Tibial nerve (tissue), 4 donors: Measurements from ENCODE around the gene DDX1. TPM values are rescaled to one million over a fixed set of nuclear protein-coding genes. Genes with fewer than 3 reads are reported as not detected.

Source experiments
- DNase-seq, 2 donors: peaks; one replicate each; pipeline ENCODE4 v3.0.0-alpha.2; 2019; ENCODE audit warnings: low spot score in 2 of 2
- H3K27ac ChIP-seq, 4 donors: fragments of 200-600 bp; sonication (generic) in 3 of 4; one replicate each; pipeline ENCODE4 v1.5.1; 2017 to 2019; ENCODE audit warnings: mild to moderate bottlenecking in 1 of 4
- H3K27me3 ChIP-seq, 2 donors: fragments of 200-600 bp; sonication (generic) in 1 of 2; one replicate each; pipeline versions ENCODE4 v1.5.1 to v1.6.0; 2017 to 2019
- H3K36me3 ChIP-seq, 3 donors: fragments of 200-600 bp; sonication (generic); one replicate each; pipeline ENCODE4 v1.5.1; 2018 to 2019
- H3K4me1 ChIP-seq, 4 donors: fragments of 200-600 bp; sonication (generic) in 3 of 4; one replicate each; pipeline ENCODE4 v1.5.1; 2017 to 2019
- H3K4me3 ChIP-seq, 4 donors: fragments of 200-600 bp; sonication (generic) in 3 of 4; one replicate each; pipeline ENCODE4 v1.5.1; 2017 to 2019; ENCODE audit warnings: mild to moderate bottlenecking in 1 of 4, moderate library complexity in 1 of 4
- H3K9me3 ChIP-seq, 4 donors: fragments of 200-600 bp; sonication (generic) in 3 of 4; one replicate each; pipeline ENCODE4 v1.5.1; 2017 to 2019
- CTCF ChIP-seq, 5 experiments: fragments of 200-600 bp in 3 of 5; fragments of 450-650 bp in 2 of 5; sonication (generic) in 3 of 5; IDR thresholded peaks; one replicate each; pipeline ENCODE4 v1.5.1; 2016 to 2019; ENCODE audit warnings: antibody characterized with exemption in 5 of 5, mild to moderate bottlenecking in 3 of 5, moderate library complexity in 2 of 5
- EP300 ChIP-seq, 2 donors: sonication (generic); formaldehyde crosslinking; IDR thresholded peaks; one replicate each; pipeline ENCODE4 v1.6.1; 2017; ENCODE audit warnings: antibody characterized with exemption in 2 of 2, mild to moderate bottlenecking in 1 of 2
- POLR2A ChIP-seq, 2 donors: fragments of 450-650 bp; IDR thresholded peaks; one replicate each; pipeline ENCODE4 v1.6.1; 2017; ENCODE audit warnings: antibody characterized with exemption in 2 of 2, mild to moderate bottlenecking in 2 of 2, moderate library complexity in 2 of 2
- WGBS, 2 donors: methylation state at CpG; one replicate each; pipeline ENCODE4 v1.1.5; 2018; 5-methylcytosine and 5-hydroxymethylcytosine counted together
- total RNA-seq, 4 donors: library from RNA; depleted of rRNA; stranded (reverse); fragments of >200 nt; gene quantifications; one replicate each; pipeline ENCODE4 v1.1.0, GENCODE V29; 2016

DDX1 gene
- total RNA-seq, 4 donors from 2014 or later, result 54.9 to 64.7 (median 57.3) TPM

GRCh38 chr2:15642815-15643500, 51.3 kb downstream of the DDX1 start:
- no peak overlapping the region for H3K27ac ChIP-seq
- DNase-seq, result no peak
- WGBS, 2 donors, result 84% methylated on average over 13 of the region's 13 CpGs
- no peaks in the 10 kb centered on the region for H3K27me3 ChIP-seq
- peaks cover 0 to 12% (median 0%) of the 10 kb centered on the region in 4 donors for H3K9me3 ChIP-seq
- no peak for TF ChIP-seq POLR2A (IDR thresholded peaks at IDR 0.05)
- no peak for TF ChIP-seq EP300 (IDR thresholded peaks at IDR 0.05)
- TF ChIP-seq CTCF (IDR thresholded peaks at IDR 0.05), result no peak
- H3K4me3 ChIP-seq, result no peak overlapping the region
- H3K36me3 ChIP-seq, result peaks cover 0 to 13% (median 0%) of the 10 kb centered on the region in 3 donors
- peaks cover 0 to 4% (median 0%) of the 10 kb centered on the region in 4 donors for H3K4me1 ChIP-seq

GRCh38 chr2:15643791-15644585, 52.3 kb downstream of the DDX1 start:
- Histone ChIP-seq H3K36me3 (peaks cover 0 to 13% (median 0%) of the 10 kb centered on the region in 3 donors), H3K4me1 (peaks cover 0 to 2% (median 0%) of the 10 kb centered on the region in 4 donors), H3K4me3 (no peak overlapping the region), H3K27me3 (no peaks in the 10 kb centered on the region), H3K9me3 (peaks cover 0 to 12% (median 0%) of the 10 kb centered on the region in 4 donors), H3K27ac (no peak overlapping the region)
- 83 to 89% methylated on average over 4 of the region's 4 CpGs for WGBS, 2 donors
- TF ChIP-seq POLR2A (IDR thresholded peaks at IDR 0.05), result no peak
- no peak for TF ChIP-seq CTCF (IDR thresholded peaks at IDR 0.05)
- TF ChIP-seq EP300 (IDR thresholded peaks at IDR 0.05), result no peak
- DNase-seq, result no peak

- Histone ChIP-seq H3K4me3 (no peak overlapping the region), H3K27ac (no peak overlapping the region), H3K27me3 (no peaks in the 10 kb centered on the region), H3K36me3 (peaks cover 0 to 13% (median 0%) of the 10 kb centered on the region in 3 donors), H3K9me3 (peaks cover 0 to 12% (median 0%) of the 10 kb centered on the region in 4 donors), H3K4me1 (peaks cover 0 to 2% (median 0%) of the 10 kb centered on the region in 4 donors)
- DNase-seq, result no peak
- 89 to 92% methylated on average over 2 of the region's 2 CpGs for WGBS, 2 donors
- TF ChIP-seq POLR2A (IDR thresholded peaks at IDR 0.05) (no peak), CTCF (IDR thresholded peaks at IDR 0.05) (no peak), EP300 (IDR thresholded peaks at IDR 0.05) (no peak)
Observed at GRCh38 chr2:15645300-15645699, 53.6 kb downstream of the DDX1 start.

- TF ChIP-seq EP300 (IDR thresholded peaks at IDR 0.05), result no peak
- TF ChIP-seq POLR2A (IDR thresholded peaks at IDR 0.05), result no peak
- no peak for TF ChIP-seq CTCF (IDR thresholded peaks at IDR 0.05)
- WGBS, 2 donors, result 81 to 87% methylated on average over 9 of the region's 9 CpGs
Observed at GRCh38 chr2:15645720-15646385, 54.2 kb downstream of the DDX1 start.

More at GRCh38 chr2:15645720-15646385, 54.2 kb downstream of the DDX1 start:
- Histone ChIP-seq H3K27me3 (no peaks in the 10 kb centered on the region), H3K27ac (no peak overlapping the region), H3K36me3 (peaks cover 0 to 12% (median 0%) of the 10 kb centered on the region in 3 donors), H3K4me1 (no peaks in the 10 kb centered on the region), H3K9me3 (peaks cover 0 to 12% (median 0%) of the 10 kb centered on the region in 4 donors), H3K4me3 (no peak overlapping the region)
- DNase-seq, result no peak
